GM21515 (cell line): ENCODE results near the gene CLRN1.
"Not testable (repeated sequence)": the region's sequence is repeated elsewhere in the genome, so short reads cannot be mapped to it uniquely, and the experiment has no call there.

ENCODE experiments used
- ATAC-seq: cut with Tn5 transposase; IDR thresholded peaks from one replicate; pipeline ENCODE4 v1.9.1; 2021; ENCODE audit not compliant: unreplicated experiment

The CLRN1 gene

GRCh38 chr3:150972366-150973071, at the start of gene CLRN1:
Gene CLRN1, minus strand, starts transcription at chr3:150972727. Its CDS starts 19 bp downstream, at chr3:150972708.
- no peak for ATAC-seq

DNA sequence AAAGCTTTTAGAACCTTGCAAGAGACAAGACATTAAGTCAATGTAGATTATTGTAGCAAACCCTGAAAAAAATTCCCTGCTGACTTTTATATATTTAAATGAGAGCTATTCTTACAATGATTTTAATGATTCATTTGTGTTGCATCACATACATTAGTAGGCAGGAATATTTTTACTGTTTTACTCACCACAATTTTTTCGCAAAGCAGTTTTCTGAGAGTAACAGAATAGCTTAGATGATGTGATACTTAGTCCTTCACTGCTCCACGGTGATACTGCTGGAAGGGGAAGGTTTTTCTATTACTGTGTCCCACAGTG, 43.9 kb upstream of the CLRN1 start:
- ATAC-seq: no peak

- ATAC-seq: no peak
Observed at GRCh38 chr3:151015767-151016477, 43.4 kb upstream of the CLRN1 start.

DNA sequence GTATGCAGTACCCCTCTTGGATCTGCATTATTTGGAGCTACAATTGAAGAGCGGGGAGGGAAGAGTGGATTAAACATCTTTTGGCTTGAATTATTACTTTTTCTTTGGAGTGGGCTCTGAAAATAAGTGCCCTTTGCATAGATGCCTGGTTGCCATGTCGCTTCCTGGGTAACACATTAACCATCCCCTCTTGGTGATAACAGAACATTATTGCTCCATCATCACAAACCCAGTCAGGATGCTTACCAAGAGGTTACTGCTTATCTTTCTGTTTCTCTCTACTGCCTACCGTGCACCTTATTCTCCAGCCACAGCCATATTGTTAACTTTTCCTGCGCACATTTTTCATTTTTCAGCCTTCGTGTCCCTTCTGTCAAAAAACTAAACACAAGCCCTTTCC, 42.7 kb upstream of the CLRN1 start:
- no peak for ATAC-seq

DNA sequence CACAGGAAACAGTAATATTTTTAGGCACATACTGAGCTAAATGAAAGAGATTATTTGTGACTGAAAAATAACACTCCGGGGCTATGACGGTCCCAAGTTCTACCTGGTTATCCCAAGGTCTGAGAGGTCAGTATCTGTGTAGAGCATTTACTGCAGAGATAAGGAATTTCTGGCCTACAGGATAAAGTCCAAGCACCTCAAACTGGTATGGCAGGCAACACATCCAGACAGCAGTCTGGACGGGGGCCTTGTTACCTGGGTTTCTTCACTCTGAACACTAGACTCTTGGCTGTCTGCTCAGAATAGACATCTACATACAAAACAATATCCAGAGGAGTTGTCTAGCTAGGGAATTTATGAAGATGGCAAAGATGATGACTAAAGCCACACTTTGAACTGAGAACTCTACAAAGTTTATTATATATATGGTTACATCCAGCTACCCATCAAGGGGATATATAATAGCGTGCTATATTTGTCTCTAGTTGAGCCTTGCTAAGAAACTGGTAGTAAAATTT, 42.0 kb upstream of the CLRN1 start:
- no peak for ATAC-seq

DNA sequence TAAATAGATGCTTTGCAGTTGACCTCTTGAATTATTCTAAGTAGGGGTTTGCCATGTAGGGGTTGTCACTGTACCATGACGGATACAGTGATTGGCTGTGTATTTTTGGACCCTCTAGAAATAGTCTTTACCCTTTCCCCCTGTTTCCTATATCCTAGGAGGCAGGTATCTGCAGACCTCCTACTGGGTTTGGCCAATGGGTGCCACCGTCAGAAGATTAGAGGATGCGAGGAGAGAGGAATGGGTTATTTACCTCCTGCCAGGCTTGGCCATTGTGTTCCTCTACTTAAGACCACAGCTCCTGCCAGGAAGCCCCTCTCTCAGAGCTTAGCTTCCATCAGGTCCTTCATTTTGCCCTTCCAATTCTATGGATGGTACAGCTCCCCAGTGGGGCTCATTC, 40.2 kb upstream of the CLRN1 start:
- ATAC-seq: no peak

- no peak for ATAC-seq
Observed at GRCh38 chr3:151011427-151011826, 38.9 kb upstream of the CLRN1 start.

- no peak for ATAC-seq
Observed at GRCh38 chr3:151009981-151010380, 37.5 kb upstream of the CLRN1 start.

GRCh38 chr3:151009430-151009829, 36.9 kb upstream of the CLRN1 start:
- ATAC-seq: no peak

DNA sequence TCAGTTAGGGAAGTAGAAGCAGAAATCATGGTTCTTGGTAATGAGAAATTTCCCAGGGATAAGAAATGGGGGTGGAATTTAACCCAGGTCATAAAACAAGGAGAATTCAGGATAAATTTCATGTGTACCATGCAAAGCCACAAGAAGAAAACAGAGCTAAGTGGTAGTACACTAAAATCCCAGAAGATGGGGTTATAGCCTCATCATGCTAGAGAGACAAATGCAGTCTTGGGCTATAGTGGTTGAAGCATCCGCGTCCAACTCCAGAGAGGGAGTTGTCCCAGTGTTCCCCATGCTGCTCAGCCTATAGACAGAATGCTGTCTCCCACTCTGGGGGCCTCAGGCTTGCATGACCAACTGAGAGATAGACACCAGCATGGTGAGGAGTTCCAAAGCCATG, 36.2 kb upstream of the CLRN1 start:
- ATAC-seq: no peak

- ATAC-seq: no peak
Observed at GRCh38 chr3:151003768-151004134, 31.2 kb upstream of the CLRN1 start.

DNA sequence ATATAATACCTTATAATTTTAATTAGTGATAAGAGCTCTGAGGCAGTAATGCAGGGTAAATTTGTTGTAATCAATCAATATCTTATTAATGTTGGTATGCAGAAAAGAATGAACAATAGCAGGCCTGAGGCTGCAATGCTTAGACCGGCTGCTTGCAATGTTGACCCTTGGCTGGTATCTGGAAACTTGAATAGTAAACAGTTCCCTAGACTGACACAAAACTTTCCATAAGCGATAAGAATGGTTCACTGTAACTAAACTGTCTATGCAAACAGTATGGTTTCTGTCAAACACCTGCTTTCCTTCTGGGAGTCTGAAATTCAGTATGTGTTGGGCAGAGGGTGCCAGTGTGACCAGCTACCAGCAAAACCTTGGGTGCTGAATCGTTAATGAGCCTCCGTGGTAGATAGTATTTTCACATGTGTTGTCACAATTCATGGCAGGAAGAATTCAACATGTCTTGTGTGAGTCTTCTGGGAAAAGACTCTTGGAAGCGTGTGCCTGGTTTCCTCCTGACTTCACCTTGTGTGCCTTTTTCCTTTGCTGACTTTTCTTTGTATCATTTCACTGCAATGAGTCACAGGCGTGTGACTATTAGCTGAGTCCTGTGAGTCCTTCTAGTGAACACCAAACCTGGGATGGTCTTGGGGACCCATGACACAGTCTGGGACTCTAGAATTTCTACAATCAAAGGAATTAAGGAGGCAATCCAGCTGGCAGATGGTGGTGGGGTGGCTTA, 30.7 kb upstream of the CLRN1 start:
- ATAC-seq: no peak

GRCh38 chr3:151002003-151002981, 29.8 kb upstream of the CLRN1 start:
- no peak for ATAC-seq

DNA sequence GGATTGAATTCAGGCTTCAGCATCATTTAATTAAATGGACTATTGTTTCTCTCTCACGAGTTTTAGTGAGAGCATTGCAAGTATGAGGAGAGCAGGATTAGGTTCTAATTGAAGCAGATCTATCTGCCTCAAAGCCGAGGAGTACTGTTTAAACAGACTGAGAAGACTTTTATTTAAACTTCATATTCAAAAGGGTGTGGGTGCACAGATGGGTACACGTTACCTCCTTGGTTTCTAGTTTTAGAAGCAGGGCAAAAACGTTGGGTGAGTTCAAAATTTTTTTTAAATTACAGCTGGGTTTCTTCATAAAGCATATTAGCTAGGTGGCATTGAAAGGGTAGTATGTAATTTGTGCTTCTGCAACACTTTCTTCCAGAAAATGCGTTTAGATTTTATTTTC, 26.5 kb upstream of the CLRN1 start:
- ATAC-seq: no peak

GRCh38 chr3:150996731-150997130, 24.2 kb upstream of the CLRN1 start:
- no peak for ATAC-seq

- ATAC-seq: no peak
Observed at GRCh38 chr3:150995510-150995909, 23.0 kb upstream of the CLRN1 start.

GRCh38 chr3:150989208-150989607, 16.7 kb upstream of the CLRN1 start:
- no peak for ATAC-seq

DNA sequence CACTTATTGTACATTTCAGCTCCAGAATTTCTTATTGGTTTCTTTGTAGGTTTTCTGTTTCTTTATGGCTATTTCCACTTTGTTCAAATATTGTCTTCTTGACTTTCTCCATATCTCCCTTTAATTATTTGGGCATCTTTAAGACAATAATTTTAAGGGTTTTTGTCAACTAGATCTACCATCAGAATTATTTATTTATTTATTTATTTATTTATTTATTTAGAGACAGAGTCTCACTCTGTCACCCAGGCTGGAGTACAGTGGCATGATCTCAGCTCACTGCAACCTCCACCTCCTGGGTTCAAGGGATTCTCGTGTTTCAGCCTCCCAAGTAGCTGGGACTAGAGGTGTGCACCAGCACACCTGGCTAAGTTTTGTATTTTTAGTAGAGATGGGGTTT, 15.9 kb upstream of the CLRN1 start:
- not testable (repeated sequence) for ATAC-seq

DNA sequence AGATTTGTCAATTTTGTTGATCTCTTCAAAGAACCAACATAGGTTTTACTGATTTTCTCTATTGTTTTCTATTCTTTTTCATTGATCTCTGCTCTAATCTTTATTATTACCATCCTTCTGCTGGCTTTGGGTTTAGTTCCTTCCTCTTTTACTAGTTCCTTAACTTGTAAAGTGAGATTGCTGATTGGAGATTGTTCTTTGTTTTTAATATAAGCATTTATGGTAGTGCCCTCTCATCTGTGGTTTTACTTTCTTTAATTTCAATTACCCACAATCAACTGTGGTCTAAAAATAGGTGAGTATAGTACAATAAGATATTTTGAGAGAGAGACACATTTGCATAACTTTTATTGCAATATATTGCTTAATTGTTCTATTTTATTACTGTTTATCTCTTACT, 13.2 kb upstream of the CLRN1 start:
- ATAC-seq: no peak

DNA sequence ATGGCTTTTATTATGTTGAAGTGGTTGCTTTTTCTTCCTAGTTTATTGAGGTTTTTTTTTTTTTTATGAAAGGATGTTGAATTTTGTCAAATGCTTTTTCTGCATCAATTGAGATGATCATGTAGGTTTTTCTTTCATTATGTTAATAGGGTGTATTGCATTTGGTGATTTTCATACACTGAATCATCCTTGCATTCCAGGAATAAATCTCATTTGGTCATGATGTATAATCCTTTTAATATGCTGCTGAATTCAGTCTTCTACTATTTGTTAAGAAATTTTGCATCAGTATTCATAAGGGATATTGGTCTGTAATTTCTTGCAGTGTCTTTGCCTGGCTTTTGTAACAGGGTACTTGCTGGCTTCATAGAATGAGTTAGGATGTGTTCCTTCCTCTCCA, 11.5 kb upstream of the CLRN1 start:
- ATAC-seq: no peak
